ENCODE data around the gene SUMF2.
"Not testable (repeated sequence)": the region's sequence is repeated elsewhere in the genome, so short reads cannot be mapped to it uniquely, and the experiment has no call there.

SUMF2 gene

DNA sequence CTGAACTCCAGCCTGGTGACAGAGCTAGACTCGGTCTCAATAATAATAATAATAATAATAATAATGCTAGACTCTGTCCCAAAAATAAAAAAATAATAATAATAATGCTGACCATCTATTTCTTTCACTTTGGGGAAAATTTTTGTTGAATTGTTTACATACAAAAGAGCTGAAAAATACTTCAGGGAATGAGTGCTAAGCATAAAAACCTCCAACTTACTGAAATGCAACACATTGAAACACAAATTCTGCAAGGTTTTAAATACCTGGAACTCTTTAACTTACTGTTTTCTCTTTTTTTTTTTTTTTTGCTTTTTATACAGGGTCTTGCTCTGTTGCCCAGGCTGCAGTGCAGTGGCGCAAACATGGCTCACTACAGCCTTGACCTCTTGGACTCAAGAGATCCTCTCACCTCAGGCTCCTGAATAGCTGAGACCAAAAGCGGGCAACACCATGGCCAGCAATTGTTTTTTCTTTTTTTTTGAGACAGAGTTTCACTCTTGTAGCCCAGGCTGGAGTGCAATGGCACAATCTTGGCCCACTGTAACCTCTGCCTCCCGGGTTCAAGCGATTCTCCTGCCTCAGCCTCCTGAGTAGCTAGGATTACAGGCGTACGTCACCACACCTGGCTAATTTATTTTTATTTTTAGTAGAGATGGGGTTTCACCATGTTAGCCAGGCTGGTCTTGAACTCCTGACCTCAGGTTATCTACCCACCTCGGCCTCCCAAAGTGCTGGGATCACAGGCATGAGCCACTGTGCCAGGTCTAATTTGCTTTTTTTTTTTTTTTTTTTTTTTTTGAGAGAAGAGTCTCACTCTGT lies 34.3 kb downstream of the SUMF2 start:
- H3K4me3 ChIP-seq (ENCODE audit: low read depth, low read length); CTCF ChIA-PET; H3K9me3 ChIP-seq (ENCODE audit: control insufficient read depth, insufficient read depth, low read depth, low read length); H3K4me1 ChIP-seq (ENCODE audit: control insufficient read depth, insufficient read depth, low read length); H3K27ac ChIP-seq (ENCODE audit: extremely low read depth, low read depth, low read length): not testable (repeated sequence)
- POLR2A ChIA-PET = interaction anchor here (0.7 to 1.2 kb wide), 3 partner anchors 29 to 332 kb away, joined by 3 to 11 read pairs (median 4); partner anchors contain the start of genes CCT6A and PSPH
- peak; percentile 54; the same call in 1 of the 2 replicates for TF ChIP-seq ZNF121 (tag by site-specific recombination; IDR thresholded peaks at IDR 0.05)
- H3K36me3 ChIP-seq (ENCODE audit: control insufficient read depth in 2 of 2, insufficient read depth in 1 of 2, low read length in 2 of 2) = peaks cover 35 to 42% of the 10 kb centered on the region in 2 experiments

DNA sequence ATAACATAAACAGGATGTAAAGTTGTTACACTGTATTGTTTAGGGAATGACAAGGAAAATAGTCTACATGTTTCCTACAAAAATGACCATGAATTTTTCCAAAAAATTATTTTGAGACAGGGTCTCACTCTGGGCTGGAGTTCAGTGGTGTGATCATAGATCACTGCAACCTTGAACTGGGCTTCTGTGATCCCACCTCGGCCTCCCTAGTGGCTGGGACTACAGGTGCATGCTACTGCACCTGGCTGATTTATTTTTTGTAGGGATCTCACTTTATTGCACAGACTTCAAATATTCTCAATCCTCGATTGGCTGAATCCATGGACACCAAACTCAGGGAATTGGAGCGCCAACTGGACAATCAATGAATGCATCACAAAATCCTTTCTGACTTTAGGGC lies 35.6 kb downstream of the SUMF2 start:
- CTCF ChIA-PET = interaction anchor here (0.7 kb wide), 1 partner anchor 647 kb away, joined by 3 read pairs; no protein-coding TSS in a partner anchor
- no peaks in the 10 kb centered on the region for H3K9me3 ChIP-seq (ENCODE audit: control insufficient read depth, insufficient read depth, low read depth, low read length)
- H3K36me3 ChIP-seq (ENCODE audit: control insufficient read depth in 2 of 2, insufficient read depth in 1 of 2, low read length in 2 of 2) = peaks cover 39 to 52% of the 10 kb centered on the region in 2 experiments
- no peak overlapping the region for H3K27ac ChIP-seq (ENCODE audit: extremely low read depth, low read depth, low read length)
- POLR2A ChIA-PET = interaction anchor here (0.9 to 1.2 kb wide), 2 partner anchors 35 to 48 kb away, joined by 3 to 11 read pairs; partner anchors contain the start of genes CCT6A, PSPH and SUMF2
- H3K4me3 ChIP-seq (ENCODE audit: low read depth, low read length) = no peak overlapping the region
- TF ChIP-seq ZNF132 (tag by site-specific recombination; IDR thresholded peaks at IDR 0.05; ENCODE audit: borderline replicate concordance) = no peak
- no peak for TF ChIP-seq ZNF10 (tag by site-specific recombination; IDR thresholded peaks at IDR 0.05)
- no peak for TF ChIP-seq ZNF433 (tag by site-specific recombination; IDR thresholded peaks at IDR 0.05; ENCODE audit: low read depth)
- TF ChIP-seq ZSCAN30 (tag by site-specific recombination; IDR thresholded peaks at IDR 0.05) = no peak
- no peak for TF ChIP-seq ZNF664 (tag by site-specific recombination; IDR thresholded peaks at IDR 0.05)
- TF ChIP-seq, protein P1, sequence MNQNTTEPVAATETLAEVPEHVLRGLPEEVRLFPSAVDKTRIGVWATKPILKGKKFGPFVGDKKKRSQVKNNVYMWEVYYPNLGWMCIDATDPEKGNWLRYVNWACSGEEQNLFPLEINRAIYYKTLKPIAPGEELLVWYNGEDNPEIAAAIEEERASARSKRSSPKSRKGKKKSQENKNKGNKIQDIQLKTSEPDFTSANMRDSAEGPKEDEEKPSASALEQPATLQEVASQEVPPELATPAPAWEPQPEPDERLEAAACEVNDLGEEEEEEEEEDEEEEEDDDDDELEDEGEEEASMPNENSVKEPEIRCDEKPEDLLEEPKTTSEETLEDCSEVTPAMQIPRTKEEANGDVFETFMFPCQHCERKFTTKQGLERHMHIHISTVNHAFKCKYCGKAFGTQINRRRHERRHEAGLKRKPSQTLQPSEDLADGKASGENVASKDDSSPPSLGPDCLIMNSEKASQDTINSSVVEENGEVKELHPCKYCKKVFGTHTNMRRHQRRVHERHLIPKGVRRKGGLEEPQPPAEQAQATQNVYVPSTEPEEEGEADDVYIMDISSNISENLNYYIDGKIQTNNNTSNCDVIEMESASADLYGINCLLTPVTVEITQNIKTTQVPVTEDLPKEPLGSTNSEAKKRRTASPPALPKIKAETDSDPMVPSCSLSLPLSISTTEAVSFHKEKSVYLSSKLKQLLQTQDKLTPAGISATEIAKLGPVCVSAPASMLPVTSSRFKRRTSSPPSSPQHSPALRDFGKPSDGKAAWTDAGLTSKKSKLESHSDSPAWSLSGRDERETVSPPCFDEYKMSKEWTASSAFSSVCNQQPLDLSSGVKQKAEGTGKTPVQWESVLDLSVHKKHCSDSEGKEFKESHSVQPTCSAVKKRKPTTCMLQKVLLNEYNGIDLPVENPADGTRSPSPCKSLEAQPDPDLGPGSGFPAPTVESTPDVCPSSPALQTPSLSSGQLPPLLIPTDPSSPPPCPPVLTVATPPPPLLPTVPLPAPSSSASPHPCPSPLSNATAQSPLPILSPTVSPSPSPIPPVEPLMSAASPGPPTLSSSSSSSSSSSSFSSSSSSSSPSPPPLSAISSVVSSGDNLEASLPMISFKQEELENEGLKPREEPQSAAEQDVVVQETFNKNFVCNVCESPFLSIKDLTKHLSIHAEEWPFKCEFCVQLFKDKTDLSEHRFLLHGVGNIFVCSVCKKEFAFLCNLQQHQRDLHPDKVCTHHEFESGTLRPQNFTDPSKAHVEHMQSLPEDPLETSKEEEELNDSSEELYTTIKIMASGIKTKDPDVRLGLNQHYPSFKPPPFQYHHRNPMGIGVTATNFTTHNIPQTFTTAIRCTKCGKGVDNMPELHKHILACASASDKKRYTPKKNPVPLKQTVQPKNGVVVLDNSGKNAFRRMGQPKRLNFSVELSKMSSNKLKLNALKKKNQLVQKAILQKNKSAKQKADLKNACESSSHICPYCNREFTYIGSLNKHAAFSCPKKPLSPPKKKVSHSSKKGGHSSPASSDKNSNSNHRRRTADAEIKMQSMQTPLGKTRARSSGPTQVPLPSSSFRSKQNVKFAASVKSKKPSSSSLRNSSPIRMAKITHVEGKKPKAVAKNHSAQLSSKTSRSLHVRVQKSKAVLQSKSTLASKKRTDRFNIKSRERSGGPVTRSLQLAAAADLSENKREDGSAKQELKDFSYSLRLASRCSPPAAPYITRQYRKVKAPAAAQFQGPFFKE (tag by site-specific recombination; IDR thresholded peaks at IDR 0.05; ENCODE audit: borderline replicate concordance) = no peak
- no peak for TF ChIP-seq ZNF707 (tag by site-specific recombination; IDR thresholded peaks at IDR 0.05)
- TF ChIP-seq ZNF214 (tag by site-specific recombination; IDR thresholded peaks at IDR 0.05; ENCODE audit: borderline replicate concordance) = no peak
- no peak for TF ChIP-seq ZNF146 (tag by site-specific recombination; IDR thresholded peaks at IDR 0.05)
- TF ChIP-seq ZFP69B (tag by site-specific recombination; IDR thresholded peaks at IDR 0.05) = no peak
- TF ChIP-seq ZNF544 (tag by site-specific recombination; IDR thresholded peaks at IDR 0.05) = no peak
- no peak for TF ChIP-seq ZNF202 (tag by site-specific recombination; IDR thresholded peaks at IDR 0.05; ENCODE audit: borderline replicate concordance)
- TF ChIP-seq MYNN (tag by site-specific recombination; IDR thresholded peaks at IDR 0.05; ENCODE audit: borderline replicate concordance) = no peak
- no peak for TF ChIP-seq ZNF37A (tag by site-specific recombination; IDR thresholded peaks at IDR 0.05)
- no peak for TF ChIP-seq ZNF114 (tag by site-specific recombination; IDR thresholded peaks at IDR 0.05)
- no peak for TF ChIP-seq ZNF324 (tag by site-specific recombination; IDR thresholded peaks at IDR 0.05)
- TF ChIP-seq, protein P2, sequence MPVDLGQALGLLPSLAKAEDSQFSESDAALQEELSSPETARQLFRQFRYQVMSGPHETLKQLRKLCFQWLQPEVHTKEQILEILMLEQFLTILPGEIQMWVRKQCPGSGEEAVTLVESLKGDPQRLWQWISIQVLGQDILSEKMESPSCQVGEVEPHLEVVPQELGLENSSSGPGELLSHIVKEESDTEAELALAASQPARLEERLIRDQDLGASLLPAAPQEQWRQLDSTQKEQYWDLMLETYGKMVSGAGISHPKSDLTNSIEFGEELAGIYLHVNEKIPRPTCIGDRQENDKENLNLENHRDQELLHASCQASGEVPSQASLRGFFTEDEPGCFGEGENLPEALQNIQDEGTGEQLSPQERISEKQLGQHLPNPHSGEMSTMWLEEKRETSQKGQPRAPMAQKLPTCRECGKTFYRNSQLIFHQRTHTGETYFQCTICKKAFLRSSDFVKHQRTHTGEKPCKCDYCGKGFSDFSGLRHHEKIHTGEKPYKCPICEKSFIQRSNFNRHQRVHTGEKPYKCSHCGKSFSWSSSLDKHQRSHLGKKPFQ (tag by site-specific recombination; IDR thresholded peaks at IDR 0.05) = no peak
- no peaks in the 10 kb centered on the region for H3K4me1 ChIP-seq (ENCODE audit: control insufficient read depth, insufficient read depth, low read length)

DNA sequence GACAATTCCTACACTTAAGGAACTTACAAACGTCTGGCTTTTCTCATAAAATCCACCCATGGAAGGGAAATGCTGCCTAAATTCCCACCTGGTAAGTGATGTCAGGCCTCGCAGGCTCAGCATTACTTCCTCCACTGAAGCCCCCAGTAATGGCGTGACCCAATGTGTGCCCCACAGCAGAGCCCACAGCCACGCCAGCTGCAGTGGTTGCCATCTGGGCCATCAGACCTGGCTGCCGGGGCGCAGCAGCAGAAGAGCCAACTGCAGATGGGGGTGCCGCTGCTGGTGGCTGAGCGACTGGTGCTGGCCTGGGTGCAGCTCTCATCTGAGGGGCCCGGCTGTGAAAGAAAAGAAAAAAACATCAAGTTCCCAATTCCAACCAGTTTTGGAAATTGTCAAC lies 40.1 kb downstream of the SUMF2 start:
- H3K9me3 ChIP-seq (ENCODE audit: control insufficient read depth, insufficient read depth, low read depth, low read length); H3K4me3 ChIP-seq (ENCODE audit: low read depth, low read length); H3K4me1 ChIP-seq (ENCODE audit: control insufficient read depth, insufficient read depth, low read length); H3K27ac ChIP-seq (ENCODE audit: extremely low read depth, low read depth, low read length); POLR2A ChIA-PET: not testable (repeated sequence)
- CTCF ChIA-PET = interaction anchor here (0.6 to 0.7 kb wide), 3 partner anchors 112 to 260 kb away, joined by 3 to 8 read pairs (median 5); no protein-coding TSS in a partner anchor
- H3K36me3 ChIP-seq (ENCODE audit: control insufficient read depth in 2 of 2, insufficient read depth in 1 of 2, low read length in 2 of 2) = peaks cover 36 to 52% of the 10 kb centered on the region in 2 experiments

Measured in HEK293 (cell line).